ENCODE results near the gene FAM170A. TPM values are rescaled to one million over a fixed set of nuclear protein-coding genes. Genes with fewer than 3 reads are reported as not detected.

FAM170A gene
- not detected for total RNA-seq

DNA sequence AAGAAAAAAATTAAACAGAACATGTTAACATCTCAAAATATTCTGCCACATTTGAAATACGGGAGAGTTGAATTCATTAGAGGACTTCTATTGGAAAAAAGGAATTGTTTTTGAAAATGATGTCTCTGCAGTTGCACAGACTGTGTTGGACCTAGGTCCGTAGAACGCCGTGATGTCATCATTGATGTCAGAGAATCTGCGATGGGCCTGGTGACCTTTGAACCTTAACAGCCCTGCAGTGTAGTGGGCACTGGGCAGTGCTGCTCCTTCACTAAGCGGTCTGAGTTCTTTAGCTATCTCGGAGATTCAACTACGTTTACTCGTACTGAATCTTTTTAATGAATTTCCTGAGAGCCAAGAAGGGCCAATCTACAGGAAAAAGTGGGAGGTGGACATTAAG is at the start of gene FAM170A:
Gene FAM170A (plus strand): TSS at position 220 of the 400 bp plus-strand sequence. CDS start 211 bp downstream, outside the sequence.
- ATAC-seq (no peak), DNase-seq (no peak)
- TF ChIP-seq POLR2A (IDR thresholded peaks at IDR 0.05) (no peak), CTCF (IDR thresholded peaks at IDR 0.05 in 4 of 5, conservative IDR thresholded peaks at IDR 0.05 in 1 of 5) (no peak)
- Histone ChIP-seq H3K9me3 (no peaks in the 10 kb centered on the region), H3K4me1 (no peaks in the 10 kb centered on the region), H3K27me3 (no peaks in the 10 kb centered on the region), H3K36me3 (no peaks in the 10 kb centered on the region), H3K27ac (no peak within 1 kb of the TSS), H3K4me3 (no peak within 1 kb of the TSS)
- intact Hi-C loops (cut with DNase I; ENCODE audit: low total_unique reads): no loop called here
- in situ Hi-C loops (cut with MboI; ENCODE audit: low sequenced_read_pairs in 4 of 4): no loop called here

GRCh38 chr5:119582987-119583386 is 46.4 kb upstream of the FAM170A start:
- no peak overlapping the region for H3K4me3 ChIP-seq
- TF ChIP-seq CTCF (IDR thresholded peaks at IDR 0.05 in 4 of 5, conservative IDR thresholded peaks at IDR 0.05 in 1 of 5): no peak
- TF ChIP-seq POLR2A (IDR thresholded peaks at IDR 0.05): no peak
- H3K27me3 ChIP-seq: no peaks in the 10 kb centered on the region
- H3K4me1 ChIP-seq: no peaks in the 10 kb centered on the region
- no peaks in the 10 kb centered on the region for H3K9me3 ChIP-seq
- intact Hi-C loops (cut with DNase I; ENCODE audit: low total_unique reads): no loop called here
- in situ Hi-C loops (cut with MboI; ENCODE audit: low sequenced_read_pairs in 4 of 4): no loop called here
- no peaks in the 10 kb centered on the region for H3K36me3 ChIP-seq
- ATAC-seq (no peak), DNase-seq (no peak)
- H3K27ac ChIP-seq: no peak overlapping the region

DNA sequence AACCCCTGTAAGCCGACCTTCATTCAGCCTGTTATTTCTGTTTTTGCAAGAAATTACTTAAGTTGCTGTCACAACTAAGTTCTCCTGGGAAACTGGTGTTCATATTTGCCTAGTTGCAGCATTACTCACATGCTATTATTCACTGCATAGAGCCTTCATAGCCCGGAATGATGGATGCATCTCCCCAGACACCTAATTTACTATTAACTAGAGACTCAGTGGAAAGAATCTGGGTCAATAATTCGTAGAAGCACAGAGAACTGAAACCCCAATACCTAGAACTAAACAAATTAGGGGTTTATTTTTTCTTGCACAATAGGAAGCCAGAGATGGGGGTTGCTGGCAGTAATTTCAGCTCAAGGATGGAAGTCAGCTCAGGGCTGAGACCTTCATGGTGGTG is 45.7 kb upstream of the FAM170A start:
- in situ Hi-C loops (cut with MboI; ENCODE audit: low sequenced_read_pairs in 4 of 4): no loop called here
- no peak overlapping the region for H3K4me3 ChIP-seq
- no peaks in the 10 kb centered on the region for H3K4me1 ChIP-seq
- ATAC-seq (no peak), DNase-seq (no peak)
- no peaks in the 10 kb centered on the region for H3K27me3 ChIP-seq
- TF ChIP-seq CTCF (IDR thresholded peaks at IDR 0.05 in 4 of 5, conservative IDR thresholded peaks at IDR 0.05 in 1 of 5) (no peak), POLR2A (IDR thresholded peaks at IDR 0.05) (no peak)
- intact Hi-C loops (cut with DNase I; ENCODE audit: low total_unique reads): no loop called here
- H3K9me3 ChIP-seq: no peaks in the 10 kb centered on the region
- H3K27ac ChIP-seq: no peak overlapping the region
- no peaks in the 10 kb centered on the region for H3K36me3 ChIP-seq

- intact Hi-C loops (cut with DNase I; ENCODE audit: low total_unique reads) (no loop called here), in situ Hi-C loops (cut with MboI; ENCODE audit: low sequenced_read_pairs in 4 of 4) (no loop called here)
- no peaks in the 10 kb centered on the region for H3K36me3 ChIP-seq
- H3K27me3 ChIP-seq: no peaks in the 10 kb centered on the region
- no peak for DNase-seq
- TF ChIP-seq CTCF (IDR thresholded peaks at IDR 0.05 in 4 of 5, conservative IDR thresholded peaks at IDR 0.05 in 1 of 5): no peak
- no peak for TF ChIP-seq POLR2A (IDR thresholded peaks at IDR 0.05)
- no peak overlapping the region for H3K4me3 ChIP-seq
- H3K9me3 ChIP-seq: no peaks in the 10 kb centered on the region
- ATAC-seq: no peak
- no peaks in the 10 kb centered on the region for H3K4me1 ChIP-seq
- no peak overlapping the region for H3K27ac ChIP-seq
Observed at GRCh38 chr5:119596046-119596445, 33.3 kb upstream of the FAM170A start.

DNA sequence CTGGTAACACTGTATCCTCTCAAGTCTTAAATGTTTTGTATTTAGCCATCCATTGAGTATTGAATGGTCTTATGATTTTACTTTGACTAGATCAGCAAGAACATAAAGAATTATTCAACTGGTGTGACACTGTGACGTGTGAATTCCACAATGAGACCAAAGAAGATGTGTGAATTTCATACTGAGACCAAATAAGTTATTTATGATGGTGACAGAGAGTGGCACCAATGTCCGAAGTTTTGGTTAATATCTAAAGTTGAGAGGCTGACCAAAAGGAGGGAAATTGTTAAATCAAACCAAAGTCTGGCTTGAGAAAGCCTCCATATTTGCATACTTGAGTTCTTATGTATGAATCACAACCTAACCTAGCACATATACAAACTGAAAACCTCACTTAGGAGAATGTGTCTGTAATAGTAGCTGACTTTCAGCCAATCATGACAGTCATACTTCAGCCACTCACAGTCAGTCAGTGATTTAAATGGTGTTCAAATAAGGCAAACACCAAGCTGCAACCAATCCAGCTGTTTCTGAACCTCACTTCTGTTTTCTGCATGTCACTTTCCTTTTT is 31.5 kb upstream of the FAM170A start:
- no peaks in the 10 kb centered on the region for H3K27me3 ChIP-seq
- TF ChIP-seq POLR2A (IDR thresholded peaks at IDR 0.05): no peak
- TF ChIP-seq CTCF (IDR thresholded peaks at IDR 0.05 in 4 of 5, conservative IDR thresholded peaks at IDR 0.05 in 1 of 5): no peak
- DNase-seq (no peak), ATAC-seq (no peak)
- H3K4me3 ChIP-seq: no peak overlapping the region
- no peaks in the 10 kb centered on the region for H3K4me1 ChIP-seq
- in situ Hi-C loops (cut with MboI; ENCODE audit: low sequenced_read_pairs in 4 of 4): no loop called here
- H3K36me3 ChIP-seq: no peaks in the 10 kb centered on the region
- H3K9me3 ChIP-seq: no peaks in the 10 kb centered on the region
- intact Hi-C loops (cut with DNase I; ENCODE audit: low total_unique reads): no loop called here
- no peak overlapping the region for H3K27ac ChIP-seq
